PC-9 (cell line): ENCODE data around the gene UCN3. TPM values are rescaled to one million over a fixed set of nuclear protein-coding genes. Genes with fewer than 3 reads are reported as not detected.

Experiments
- BruUV-seq: library from RNA; stranded (reverse); fragments of 400-500 nt; replicated peaks from 2 replicates; lab custom pipeline; 2021; lab: Mats Ljungman, UMichigan
- CTCF ChIA-PET: fragments of 300-600 bp; sonication (Branson Sonifier 250); formaldehyde crosslinking; loops from one replicate; lab custom pipeline; 2022; ENCODE audit warnings: antibody characterized with exemption; lab: Charles Lee
- POLR2A ChIA-PET: fragments of 300-600 bp; sonication (Branson Sonifier 250); formaldehyde crosslinking; loops from one replicate; lab custom pipeline; 2022; ENCODE audit warnings: antibody characterized with exemption; ENCODE audit not compliant: unreplicated experiment; lab: Charles Lee
- DNase-seq, 2 experiments: peaks; one replicate each; pipeline versions ENCODE4 v3.0.0 to v3.0.0-alpha.2; 2015 to 2022; ENCODE audit warnings: mixed read lengths in 1 of 2
- H2AFZ ChIP-seq: fragments of 200-600 bp; sonication (generic); 2 replicates; pipeline ENCODE4 v1.8.1; 2017; ENCODE audit warnings: antibody characterized with exemption
- H3F3A ChIP-seq: fragments of 200-600 bp; sonication (generic); 2 replicates; pipeline ENCODE4 v1.8.1; 2017; ENCODE audit warnings: antibody characterized with exemption, mild to moderate bottlenecking, low read depth; ENCODE audit not compliant: insufficient read depth
- H3K27ac ChIP-seq: fragments of 200-600 bp; sonication (generic); 2 replicates; pipeline ENCODE4 v1.6.1; 2016; ENCODE audit warnings: mixed run types
- H3K27me3 ChIP-seq: fragments of 200-600 bp; sonication (generic); 2 replicates; pipeline ENCODE4 v1.6.1; 2016; ENCODE audit warnings: low read depth, mixed run types; ENCODE audit not compliant: insufficient read depth
- H3K36me3 ChIP-seq: fragments of 200-600 bp; sonication (generic); 2 replicates; pipeline ENCODE4 v1.6.1; 2016; ENCODE audit warnings: low read depth, mixed run types
- H3K4me1 ChIP-seq: fragments of 200-600 bp; sonication (generic); replicated peaks from 2 replicates; pipeline ENCODE4 v1.6.1; 2016; ENCODE audit warnings: mixed run types; ENCODE audit not compliant: insufficient read depth
- H3K4me2 ChIP-seq: fragments of 200-600 bp; sonication (generic); 2 replicates; pipeline ENCODE4 v1.6.1; 2017; ENCODE audit warnings: mixed run types
- H3K4me3 ChIP-seq: fragments of 200-600 bp; sonication (generic); 2 replicates; pipeline ENCODE4 v1.6.1; 2016; ENCODE audit warnings: mixed run types
- H3K79me2 ChIP-seq: fragments of 200-600 bp; sonication (generic); 2 replicates; pipeline ENCODE4 v1.6.1; 2017; ENCODE audit warnings: low read depth, mixed run types
- H3K9me2 ChIP-seq: fragments of 200-600 bp; sonication (generic); 2 replicates; pipeline ENCODE4 v1.8.1; 2017; ENCODE audit warnings: mild to moderate bottlenecking; ENCODE audit not compliant: insufficient read depth
- H3K9me3 ChIP-seq: fragments of 200-600 bp; sonication (generic); 2 replicates; pipeline ENCODE4 v1.8.1; 2016; ENCODE audit warnings: low read depth; ENCODE audit not compliant: insufficient read depth
- H4K20me1 ChIP-seq: fragments of 200-600 bp; sonication (generic); 2 replicates; pipeline ENCODE4 v1.8.1; 2017; ENCODE audit not compliant: insufficient read depth
- EZH2 ChIP-seq: fragments of 200-600 bp; sonication (generic); IDR thresholded peaks from 2 replicates; pipeline ENCODE4 v1.8.0; 2017; ENCODE audit warnings: antibody characterized with exemption, low read depth
- intact Hi-C: fragments of 100-400 bp; cut with micrococcal nuclease; formaldehyde crosslinking; loops from one replicate; pipeline ENCODE4 v1.10.0; 2022; ENCODE audit not compliant: unreplicated experiment
- total RNA-seq: library from RNA; stranded (reverse); gene quantifications from 2 replicates; pipeline ENCODE4 v1.2.3, GENCODE V29; 2021
- TF ChIP-seq, protein P1 (sequence below): fragments of 200-600 bp; sonication (generic); conservative IDR thresholded peaks from 2 replicates; pipeline ENCODE4 v1.6.1; 2017; ENCODE audit warnings: mixed run types, antibody characterized with exemption, mild to moderate bottlenecking, moderate library complexity

UCN3 gene
- total RNA-seq, 1 experiment from 2014 or later, result not detected

- ChIA-PET POLR2A (no interaction called here), CTCF (no interaction called here)
- Histone ChIP-seq H3K79me2 (no peaks in the 10 kb centered on the region), H4K20me1 (no peaks in the 10 kb centered on the region), H3K4me3 (no peak overlapping the region), H3K9me3 (no peaks in the 10 kb centered on the region), H3K9me2 (no peaks in the 10 kb centered on the region), H3K4me2 (no peak overlapping the region), H3K36me3 (no peaks in the 10 kb centered on the region), H3K27me3 (no peaks in the 10 kb centered on the region), H3K27ac (no peak overlapping the region), H3F3A (no peaks in the 10 kb centered on the region), H3K4me1 (peaks cover 5% of the 10 kb centered on the region), H2AFZ (no peak overlapping the region)
- BruUV-seq, result no TSS peak
- TF ChIP-seq, protein P1, sequence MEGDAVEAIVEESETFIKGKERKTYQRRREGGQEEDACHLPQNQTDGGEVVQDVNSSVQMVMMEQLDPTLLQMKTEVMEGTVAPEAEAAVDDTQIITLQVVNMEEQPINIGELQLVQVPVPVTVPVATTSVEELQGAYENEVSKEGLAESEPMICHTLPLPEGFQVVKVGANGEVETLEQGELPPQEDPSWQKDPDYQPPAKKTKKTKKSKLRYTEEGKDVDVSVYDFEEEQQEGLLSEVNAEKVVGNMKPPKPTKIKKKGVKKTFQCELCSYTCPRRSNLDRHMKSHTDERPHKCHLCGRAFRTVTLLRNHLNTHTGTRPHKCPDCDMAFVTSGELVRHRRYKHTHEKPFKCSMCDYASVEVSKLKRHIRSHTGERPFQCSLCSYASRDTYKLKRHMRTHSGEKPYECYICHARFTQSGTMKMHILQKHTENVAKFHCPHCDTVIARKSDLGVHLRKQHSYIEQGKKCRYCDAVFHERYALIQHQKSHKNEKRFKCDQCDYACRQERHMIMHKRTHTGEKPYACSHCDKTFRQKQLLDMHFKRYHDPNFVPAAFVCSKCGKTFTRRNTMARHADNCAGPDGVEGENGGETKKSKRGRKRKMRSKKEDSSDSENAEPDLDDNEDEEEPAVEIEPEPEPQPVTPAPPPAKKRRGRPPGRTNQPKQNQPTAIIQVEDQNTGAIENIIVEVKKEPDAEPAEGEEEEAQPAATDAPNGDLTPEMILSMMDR, result no peak
- no peak for TF ChIP-seq EZH2
- DNase-seq, result no peak
- intact Hi-C loops, result no loop called here
Observed at GRCh38 chr10:5325076-5325475, 39.7 kb upstream of the UCN3 start.

- H2AFZ ChIP-seq, result no peak overlapping the region
- H3K4me1 ChIP-seq, result peaks cover 3% of the 10 kb centered on the region
- CTCF ChIA-PET, result interaction anchor here (0.6 kb wide), 1 partner anchor 41 kb away, joined by 3 read pairs; no protein-coding TSS in a partner anchor
- H3K27me3 ChIP-seq, result no peaks in the 10 kb centered on the region
- H3K79me2 ChIP-seq, result no peaks in the 10 kb centered on the region
- TF ChIP-seq, protein P1, result no peak
- TF ChIP-seq EZH2, result no peak
- H4K20me1 ChIP-seq, result no peaks in the 10 kb centered on the region
- H3K9me2 ChIP-seq, result no peaks in the 10 kb centered on the region
- H3K36me3 ChIP-seq, result no peaks in the 10 kb centered on the region
- H3K27ac ChIP-seq, result no peak overlapping the region
- H3K4me3 ChIP-seq, result no peak overlapping the region
- BruUV-seq, result no TSS peak
- POLR2A ChIA-PET, result no interaction called here
- H3K4me2 ChIP-seq, result no peak overlapping the region
- H3F3A ChIP-seq, result no peaks in the 10 kb centered on the region
- intact Hi-C loops, result no loop called here
- no peaks in the 10 kb centered on the region for H3K9me3 ChIP-seq
- DNase-seq, result no peak
Observed at GRCh38 chr10:5334196-5334880, 30.4 kb upstream of the UCN3 start.

DNA sequence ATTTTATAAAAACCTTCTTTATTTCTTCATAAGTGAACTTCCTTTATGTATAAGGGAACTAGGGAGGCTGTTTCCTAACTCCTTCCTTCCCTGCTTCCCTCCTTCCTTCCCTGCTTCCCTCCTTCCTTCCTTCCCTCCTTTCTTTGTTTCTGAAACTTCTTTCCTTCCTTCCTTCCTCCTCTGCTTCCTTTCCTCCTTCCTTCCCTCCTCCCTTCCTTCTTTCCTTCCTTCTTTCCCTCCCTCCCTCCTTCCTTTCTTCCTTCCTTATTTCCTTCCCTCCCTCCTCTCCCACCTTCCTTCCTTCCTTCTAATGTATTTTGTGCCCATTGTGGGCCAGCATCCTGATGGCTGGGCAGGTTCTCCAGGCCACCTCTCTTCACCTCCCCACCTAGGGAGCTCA lies 26.8 kb upstream of the UCN3 start:
- CTCF ChIA-PET, result no interaction called here

More for the DNA sequence above, 26.8 kb upstream of the UCN3 start:
- POLR2A ChIA-PET, result no interaction called here
- no peak for DNase-seq
- intact Hi-C loops, result no loop called here
- no peak overlapping the region for H3K27ac ChIP-seq
- H3K4me3 ChIP-seq, result no peak overlapping the region
- no peaks in the 10 kb centered on the region for H3K4me1 ChIP-seq
- H3F3A ChIP-seq, result no peaks in the 10 kb centered on the region
- TF ChIP-seq EZH2, result no peak
- TF ChIP-seq, protein P1, result no peak
- H4K20me1 ChIP-seq, result no peaks in the 10 kb centered on the region
- no peaks in the 10 kb centered on the region for H3K79me2 ChIP-seq
- no peaks in the 10 kb centered on the region for H3K9me2 ChIP-seq
- H3K4me2 ChIP-seq, result no peak overlapping the region
- no peaks in the 10 kb centered on the region for H3K27me3 ChIP-seq
- BruUV-seq, result no TSS peak
- H2AFZ ChIP-seq, result no peak overlapping the region
- no peaks in the 10 kb centered on the region for H3K36me3 ChIP-seq
- no peaks in the 10 kb centered on the region for H3K9me3 ChIP-seq
